Neuronal stem cell (in vitro differentiated cells): ENCODE results near the gene ALKBH5.

Experiments used
- DNase-seq: peaks from one replicate; pipeline ENCODE4 v3.0.0-alpha.2; 2013; ENCODE audit warnings: low spot score
- H2AFZ ChIP-seq: one replicate; pipeline ENCODE4 v1.6.1; 2013; ENCODE audit warnings: mild to moderate bottlenecking, low read length, inconsistent platforms
- H2AK5ac ChIP-seq: 2 replicates; pipeline ENCODE4 v1.6.1; 2013; ENCODE audit warnings: low read depth, mild to moderate bottlenecking, inconsistent platforms, low read length, moderate library complexity, mixed read lengths
- H2BK120ac ChIP-seq: 2 replicates; pipeline ENCODE4 v1.6.1; 2013; ENCODE audit warnings: low read depth, mild to moderate bottlenecking, inconsistent platforms, low read length, moderate library complexity, mixed read lengths
- H2BK12ac ChIP-seq: one replicate; pipeline ENCODE4 v1.6.1; 2013; ENCODE audit warnings: low read length, inconsistent platforms
- H2BK15ac ChIP-seq: 2 replicates; pipeline ENCODE4 v1.6.1; 2013; ENCODE audit warnings: mild to moderate bottlenecking, low read length, inconsistent platforms, mixed read lengths
- H2BK5ac ChIP-seq: one replicate; pipeline ENCODE4 v1.6.1; 2013; ENCODE audit warnings: inconsistent platforms, mild to moderate bottlenecking, low read length, moderate library complexity
- H3K14ac ChIP-seq: one replicate; pipeline ENCODE4 v1.6.1; 2013; ENCODE audit warnings: low read length, inconsistent platforms
- H3K18ac ChIP-seq: 2 replicates; pipeline ENCODE4 v1.6.1; 2013; ENCODE audit warnings: low read length, inconsistent platforms
- H3K23ac ChIP-seq: 2 replicates; pipeline ENCODE4 v1.6.1; 2013; ENCODE audit warnings: low read depth, mild to moderate bottlenecking, mixed read lengths, low read length, inconsistent platforms; ENCODE audit not compliant: poor library complexity
- H3K27ac ChIP-seq: replicated peaks from 3 replicates; pipeline ENCODE4 v1.5.1; 2013; ENCODE audit warnings: low read length, inconsistent platforms
- H3K27me3 ChIP-seq, 3 experiments: 2 replicates each; pipeline ENCODE4 v1.6.1; 2013; ENCODE audit warnings: low read length in 3 of 3, mild to moderate bottlenecking in 2 of 3, inconsistent platforms in 1 of 3, low read depth in 1 of 3, mixed read lengths in 1 of 3, moderate library complexity in 1 of 3; ENCODE audit not compliant: control insufficient read depth in 3 of 3, insufficient read depth in 3 of 3
- H3K36me3 ChIP-seq, 2 donors: replicated peaks in 1 of 2; 2 replicates each; pipeline ENCODE4 v1.6.1; 2013; ENCODE audit warnings: low read length in 2 of 2; ENCODE audit not compliant: control insufficient read depth in 2 of 2, insufficient read depth in 2 of 2
- H3K4ac ChIP-seq: 2 replicates; pipeline ENCODE4 v1.6.1; 2013; ENCODE audit warnings: inconsistent platforms, mild to moderate bottlenecking, low read length, moderate library complexity
- H3K4me1 ChIP-seq, 2 donors: 1 replicate in 1 of 2; 2 replicates in 1 of 2; pipeline ENCODE4 v1.6.1; 2013; ENCODE audit warnings: low read length in 2 of 2, low read depth in 1 of 2; ENCODE audit not compliant: control insufficient read depth in 2 of 2, insufficient read depth in 1 of 2
- H3K4me2 ChIP-seq: one replicate; pipeline ENCODE4 v1.6.1; 2013; ENCODE audit warnings: mild to moderate bottlenecking, low read length, inconsistent platforms; ENCODE audit not compliant: insufficient read depth, poor library complexity, severe bottlenecking
- H3K4me3 ChIP-seq, 2 donors: 2 replicates each; pipeline ENCODE4 v1.5.1; 2013; ENCODE audit warnings: low read length in 2 of 2, mild to moderate bottlenecking in 2 of 2, inconsistent platforms in 1 of 2, moderate library complexity in 1 of 2
- H3K79me1 ChIP-seq: one replicate; pipeline ENCODE4 v1.6.1; 2013; ENCODE audit warnings: low read depth, mild to moderate bottlenecking, inconsistent platforms, low read length, moderate library complexity
- H3K9ac ChIP-seq: one replicate; pipeline ENCODE4 v1.6.1; 2013; ENCODE audit warnings: mild to moderate bottlenecking, low read depth, low read length, inconsistent platforms; ENCODE audit not compliant: poor library complexity
- H3K9me3 ChIP-seq, 2 donors: replicated peaks in 1 of 2; 2 replicates each; pipeline versions ENCODE3 to v1.6.1; 2013; ENCODE audit warnings: low read length in 2 of 2, mild to moderate bottlenecking in 2 of 2, inconsistent platforms in 1 of 2, low read depth in 1 of 2, mixed read lengths in 1 of 2, moderate library complexity in 1 of 2; ENCODE audit not compliant: control insufficient read depth in 2 of 2, insufficient read depth in 1 of 2
- H4K8ac ChIP-seq: one replicate; pipeline ENCODE4 v1.6.1; 2013; ENCODE audit warnings: low read depth, mild to moderate bottlenecking, inconsistent platforms, low read length, moderate library complexity
- H4K91ac ChIP-seq: one replicate; pipeline ENCODE4 v1.6.1; 2013; ENCODE audit warnings: low read length, low read depth, mild to moderate bottlenecking, inconsistent platforms; ENCODE audit not compliant: poor library complexity
- WGBS, 2 donors: extraction: QIAGEN DNeasy Blood & Tissue Kit; methylation state at CpG; one replicate each; pipeline ENCODE4 v1.1.7; 2013; ENCODE audit warnings: missing lambda C conversion rate in 2 of 2, mixed read lengths in 1 of 2; ENCODE audit not compliant: insufficient read length in 2 of 2, insufficient replicate concordance in 1 of 2; ENCODE audit errors: extremely low coverage in 2 of 2; 5-methylcytosine and 5-hydroxymethylcytosine counted together

The ALKBH5 gene

DNA sequence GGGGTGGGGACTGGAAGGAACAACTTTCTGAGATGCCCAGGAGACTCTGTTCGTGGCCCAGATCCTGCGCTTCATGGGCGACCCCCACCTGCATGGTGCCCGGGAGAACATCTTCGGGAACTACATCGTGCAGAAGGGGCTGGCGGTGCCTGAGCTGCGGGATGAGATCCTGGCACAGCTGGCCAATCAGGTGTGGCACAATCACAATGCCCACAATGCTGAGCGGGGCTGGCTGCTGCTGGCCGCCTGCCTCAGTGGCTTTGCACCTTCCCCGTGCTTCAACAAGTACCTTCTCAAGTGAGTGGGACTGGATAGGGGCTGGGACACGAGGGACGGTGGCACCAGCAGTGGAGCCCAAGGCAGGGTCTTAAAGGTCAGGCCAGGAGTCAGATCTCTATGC, 37.8 kb upstream of the ALKBH5 start:
- Histone ChIP-seq H3K4me3 (no peak overlapping the region), H4K8ac (no peak overlapping the region), H4K91ac (no peak overlapping the region), H2BK12ac (no peak overlapping the region), H3K4me1 (peaks cover 8 to 10% of the 10 kb centered on the region in 2 donors), H3K36me3 (no peaks in the 10 kb centered on the region), H3K4ac (no peak overlapping the region), H2AK5ac (peak overlapping the region; percentile 87), H2AFZ (no peak overlapping the region), H3K27me3 (no peaks in the 10 kb centered on the region), H3K4me2 (no peak overlapping the region), H3K9ac (peak overlapping the region; percentile 61), H2BK15ac (peak overlapping the region; percentile 64), H2BK5ac (no peak overlapping the region), H2BK120ac (no peak overlapping the region), H3K9me3 (no peaks in the 10 kb centered on the region), H3K14ac (no peak overlapping the region), H3K79me1 (no peaks in the 10 kb centered on the region), H3K23ac (no peak overlapping the region), H3K27ac (no peak overlapping the region), H3K18ac (peak overlapping the region; percentile 39)
- no peak for DNase-seq
- WGBS, 2 donors: no CpG with 5 or more reads among the region's 13 CpGs

DNA sequence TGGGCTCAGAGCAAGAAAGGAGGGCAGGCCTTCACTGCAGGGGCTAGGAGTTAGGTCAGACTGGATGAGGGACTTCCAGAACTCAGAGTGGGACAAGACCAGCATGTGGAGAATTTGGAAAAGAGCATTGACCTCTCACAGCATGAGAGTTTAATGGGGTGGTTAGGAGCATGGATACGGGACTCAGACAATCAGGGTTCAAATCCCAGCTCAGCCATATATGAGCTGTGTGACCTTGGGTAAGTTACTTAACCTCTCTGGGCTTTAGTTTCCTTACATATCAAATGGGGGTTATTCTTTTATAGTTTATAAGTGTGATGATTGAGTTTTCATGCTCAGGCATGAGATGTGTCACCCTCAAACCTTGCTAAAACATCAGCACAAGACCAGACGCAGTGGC, 37.4 kb upstream of the ALKBH5 start:
- Histone ChIP-seq H3K36me3 (no peaks in the 10 kb centered on the region), H3K4me2 (no peak overlapping the region), H3K4me1 (peaks cover 10 to 12% of the 10 kb centered on the region in 2 donors), H4K91ac (no peak overlapping the region), H3K27me3 (no peaks in the 10 kb centered on the region), H2AK5ac (peak overlapping the region; percentile 87), H2BK5ac (no peak overlapping the region), H3K9me3 (no peaks in the 10 kb centered on the region), H3K18ac (peak overlapping the region; percentile 39), H3K14ac (no peak overlapping the region), H2BK12ac (no peak overlapping the region), H3K4ac (no peak overlapping the region), H2AFZ (no peak overlapping the region), H2BK15ac (peak overlapping the region; percentile 64), H3K79me1 (no peaks in the 10 kb centered on the region), H3K23ac (no peak overlapping the region), H3K4me3 (no peak overlapping the region), H3K27ac (no peak overlapping the region), H3K9ac (peak overlapping the region; percentile 61), H2BK120ac (no peak overlapping the region), H4K8ac (no peak overlapping the region)
- DNase-seq: no peak
- no CpG with 5 or more reads among the region's 2 CpGs for WGBS, 2 donors

DNA sequence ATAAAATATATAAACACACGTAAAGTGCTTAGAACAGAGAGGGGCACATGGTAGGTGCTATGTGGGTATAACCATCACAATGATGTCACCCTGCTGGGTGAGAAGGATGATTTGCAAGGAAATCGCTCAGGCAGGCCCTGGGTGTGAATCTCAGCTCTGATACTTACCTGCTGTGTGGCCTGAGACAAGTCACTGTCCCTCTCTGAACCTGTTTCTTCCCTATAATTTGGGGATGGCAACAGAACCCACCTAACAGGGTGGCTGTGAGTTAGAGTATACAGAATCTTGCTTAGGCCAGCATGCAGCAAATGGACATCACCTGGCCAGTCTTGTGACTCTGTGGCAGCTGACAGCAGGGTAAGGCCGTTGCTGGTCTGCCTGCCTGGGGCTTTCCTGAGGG, 36.6 kb upstream of the ALKBH5 start:
- Histone ChIP-seq H2BK15ac (no peak overlapping the region), H3K36me3 (no peaks in the 10 kb centered on the region)

DNA sequence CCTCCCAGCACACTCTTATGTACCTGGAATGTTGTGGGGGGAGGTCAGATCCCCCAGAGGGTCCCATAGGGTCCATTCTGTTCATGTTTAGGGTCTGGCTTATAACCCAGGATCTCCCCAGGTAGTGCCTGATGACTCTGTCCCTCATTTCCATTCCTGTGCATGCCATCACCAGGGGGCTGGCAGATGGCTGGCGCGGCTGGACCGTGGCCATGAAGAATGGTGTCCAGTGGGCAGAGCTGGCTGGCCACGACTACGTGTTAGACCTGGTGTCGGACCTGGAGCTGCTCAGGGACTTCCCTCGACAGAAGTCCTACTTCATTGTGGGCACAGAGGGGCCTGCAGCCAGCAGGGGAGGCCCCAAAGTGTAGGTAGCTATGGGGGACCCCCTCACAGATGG, 35.0 kb upstream of the ALKBH5 start:
- WGBS, 2 donors: no CpG with 5 or more reads among the region's 7 CpGs
- Histone ChIP-seq H2BK15ac (no peak overlapping the region), H2BK120ac (no peak overlapping the region), H3K23ac (no peak overlapping the region), H2AK5ac (no peak overlapping the region), H3K9ac (no peak overlapping the region), H3K79me1 (peaks cover 2% of the 10 kb centered on the region), H3K4me3 (no peak overlapping the region), H2BK12ac (no peak overlapping the region), H2BK5ac (no peak overlapping the region), H3K4me2 (no peak overlapping the region), H3K9me3 (no peaks in the 10 kb centered on the region), H3K27ac (no peak overlapping the region), H3K4ac (no peak overlapping the region), H2AFZ (no peak overlapping the region), H4K91ac (no peak overlapping the region), H4K8ac (no peak overlapping the region), H3K18ac (no peak overlapping the region), H3K27me3 (no peaks in the 10 kb centered on the region), H3K14ac (no peak overlapping the region), H3K4me1 (peaks cover 10 to 14% of the 10 kb centered on the region in 2 donors), H3K36me3 (no peaks in the 10 kb centered on the region)
- no peak for DNase-seq

More for the DNA sequence above, 36.6 kb upstream of the ALKBH5 start:
- Histone ChIP-seq H3K23ac (peak overlapping the region; percentile 61), H4K8ac (no peak overlapping the region), H3K27ac (no peak overlapping the region), H2AFZ (no peak overlapping the region), H2BK12ac (no peak overlapping the region), H3K27me3 (no peaks in the 10 kb centered on the region), H3K9me3 (no peaks in the 10 kb centered on the region), H3K79me1 (no peaks in the 10 kb centered on the region), H2BK120ac (no peak overlapping the region), H3K14ac (no peak overlapping the region), H4K91ac (peak overlapping the region; percentile 9), H2AK5ac (no peak overlapping the region), H3K4me3 (peak overlapping the region in 1 of 2 donors; percentile 54), H2BK5ac (peak overlapping the region; percentile 18), H3K18ac (peak overlapping the region; percentile 76), H3K9ac (peak overlapping the region; percentile 73), H3K4me2 (no peak overlapping the region), H3K4ac (no peak overlapping the region), H3K4me1 (peaks cover 10 to 12% of the 10 kb centered on the region in 2 donors)
- no peak for DNase-seq
- WGBS, 2 donors: no CpG with 5 or more reads among the region's 3 CpGs
